ENCODE measurements around the gene KRT23. TPM values are rescaled to one million over a fixed set of nuclear protein-coding genes. Genes with fewer than 3 reads are reported as not detected.

The KRT23 gene
- polyA plus RNA-seq, 1 donor, result 0.23 TPM

Other genes starting within 250 kb of the KRT23 start
- not detected for gene KRT24, start 233.9 kb downstream of the KRT23 start, polyA plus RNA-seq (ENCODE audit: insufficient read length)
- gene KRT25, start 182.3 kb downstream of the KRT23 start, polyA plus RNA-seq (ENCODE audit: insufficient read length), result 0.19 TPM
- not detected for gene KRT26, start 165.4 kb downstream of the KRT23 start, polyA plus RNA-seq (ENCODE audit: insufficient read length)
- gene KRT27, start 155.1 kb downstream of the KRT23 start, polyA plus RNA-seq (ENCODE audit: insufficient read length), result not detected
- gene KRT28, start 137.7 kb downstream of the KRT23 start, polyA plus RNA-seq (ENCODE audit: insufficient read length), result not detected
- gene KRT10, start 115.0 kb downstream of the KRT23 start, polyA plus RNA-seq (ENCODE audit: insufficient read length), result 61.7 TPM
- 0.31 TPM for gene KRT12, start 70.4 kb downstream of the KRT23 start, polyA plus RNA-seq (ENCODE audit: insufficient read length)
- not detected for gene KRT20, start 52.4 kb downstream of the KRT23 start, polyA plus RNA-seq (ENCODE audit: insufficient read length)
- 2.9 TPM for gene KRT39, start 29.3 kb upstream of the KRT23 start, polyA plus RNA-seq (ENCODE audit: insufficient read length)
- 3.9 TPM for gene KRT40, start 46.7 kb upstream of the KRT23 start, polyA plus RNA-seq (ENCODE audit: insufficient read length)
- not detected for gene KRTAP3-3, start 56.5 kb upstream of the KRT23 start, polyA plus RNA-seq (ENCODE audit: insufficient read length)
- 0.28 TPM for gene KRTAP3-2, start 62.3 kb upstream of the KRT23 start, polyA plus RNA-seq (ENCODE audit: insufficient read length)
- gene KRTAP3-1, start 71.5 kb upstream of the KRT23 start, polyA plus RNA-seq (ENCODE audit: insufficient read length), result not detected
- not detected for gene KRTAP1-5, start 89.6 kb upstream of the KRT23 start, polyA plus RNA-seq (ENCODE audit: insufficient read length)
- not detected for gene KRTAP1-4, start 92.5 kb upstream of the KRT23 start, polyA plus RNA-seq (ENCODE audit: insufficient read length)
- not detected for gene KRTAP1-3, start 97.2 kb upstream of the KRT23 start, polyA plus RNA-seq (ENCODE audit: insufficient read length)
- gene KRTAP1-1, start 103.8 kb upstream of the KRT23 start, polyA plus RNA-seq (ENCODE audit: insufficient read length), result not detected
- not detected for gene KRTAP2-1, start 109.7 kb upstream of the KRT23 start, polyA plus RNA-seq (ENCODE audit: insufficient read length)
- gene KRTAP2-2, start 117.6 kb upstream of the KRT23 start, polyA plus RNA-seq (ENCODE audit: insufficient read length), result not detected
- gene KRTAP2-3, start 122.5 kb upstream of the KRT23 start, polyA plus RNA-seq (ENCODE audit: insufficient read length), result not detected
- not detected for gene KRTAP2-4, start 128.2 kb upstream of the KRT23 start, polyA plus RNA-seq (ENCODE audit: insufficient read length)
- gene KRTAP4-7, start 146.5 kb upstream of the KRT23 start, polyA plus RNA-seq (ENCODE audit: insufficient read length), result not detected
- not detected for gene KRTAP4-8, start 160.5 kb upstream of the KRT23 start, polyA plus RNA-seq (ENCODE audit: insufficient read length)
- gene KRTAP4-16, start 164.6 kb upstream of the KRT23 start, polyA plus RNA-seq (ENCODE audit: insufficient read length), result not detected
- not detected for gene KRTAP4-9, start 167.7 kb upstream of the KRT23 start, polyA plus RNA-seq (ENCODE audit: insufficient read length)
- gene KRTAP4-11, start 180.7 kb upstream of the KRT23 start, polyA plus RNA-seq (ENCODE audit: insufficient read length), result not detected
- gene KRTAP4-12, start 186.5 kb upstream of the KRT23 start, polyA plus RNA-seq (ENCODE audit: insufficient read length), result not detected
- not detected for gene KRTAP4-6, start 202.9 kb upstream of the KRT23 start, polyA plus RNA-seq (ENCODE audit: insufficient read length)
- not detected for gene KRTAP4-5, start 212.2 kb upstream of the KRT23 start, polyA plus RNA-seq (ENCODE audit: insufficient read length)
- not detected for gene KRTAP4-4, start 223.1 kb upstream of the KRT23 start, polyA plus RNA-seq (ENCODE audit: insufficient read length)
- gene KRTAP4-3, start 230.6 kb upstream of the KRT23 start, polyA plus RNA-seq (ENCODE audit: insufficient read length), result not detected
- not detected for gene KRTAP4-2, start 240.6 kb upstream of the KRT23 start, polyA plus RNA-seq (ENCODE audit: insufficient read length)
- gene KRTAP4-1, start 247.3 kb upstream of the KRT23 start, polyA plus RNA-seq (ENCODE audit: insufficient read length), result not detected